SK-N-SH treated with all-trans-retinoic acid at 6 μM for 48 hours (cell line): Measurements from ENCODE around the gene KLRC4.
"Not testable (repeated sequence)": the region's sequence is repeated elsewhere in the genome, so short reads cannot be mapped to it uniquely, and the experiment has no call there.

Experiments used
- ATAC-seq: fragments of 200-7000 bp; cut with Tn5 transposase; 3 replicates; pipeline ENCODE4 v1.9.1; 2020; ENCODE audit warnings: mild to moderate bottlenecking, moderate library complexity
- ARNTL ChIP-seq: fragments of 450-650 bp; formaldehyde crosslinking; IDR thresholded peaks from 2 replicates; pipeline ENCODE4 v1.5.0; 2020; ENCODE audit warnings: low read depth, mild to moderate bottlenecking, moderate library complexity, borderline replicate concordance
- CREB5 ChIP-seq: fragments of 250-450 bp; sonication (Bioruptor Pico); IDR thresholded peaks from 2 replicates; pipeline ENCODE4 v1.5.1; 2020; ENCODE audit warnings: low read depth, mild to moderate bottlenecking, moderate library complexity
- CSDC2 ChIP-seq: fragments of 250-450 bp; sonication (Bioruptor Pico); IDR thresholded peaks from 2 replicates; pipeline ENCODE4 v1.5.0; 2020; ENCODE audit warnings: mild to moderate bottlenecking, moderate library complexity
- CSRNP3 ChIP-seq: fragments of 250-450 bp; sonication (Bioruptor Pico); IDR thresholded peaks from 2 replicates; pipeline ENCODE4 v1.5.1; 2021; ENCODE audit warnings: mild to moderate bottlenecking, moderate library complexity
- GLIS3 ChIP-seq: fragments of 250-450 bp; sonication (Bioruptor Pico); IDR thresholded peaks from 2 replicates; pipeline ENCODE4 v1.5.0; 2020; ENCODE audit warnings: mild to moderate bottlenecking, moderate library complexity
- ISL1 ChIP-seq: fragments of 250-450 bp; sonication (Bioruptor Pico); IDR thresholded peaks from 2 replicates; pipeline ENCODE4 v2.1.2; 2022; ENCODE audit warnings: mild to moderate bottlenecking, moderate library complexity
- OSR1 ChIP-seq: fragments of 250-450 bp; sonication (Bioruptor Pico); IDR thresholded peaks from 2 replicates; pipeline ENCODE4 v1.8.0; 2022; ENCODE audit warnings: moderate library complexity, mild to moderate bottlenecking, inconsistent platforms
- PATZ1 ChIP-seq: fragments of 250-450 bp; sonication (Bioruptor Pico); IDR thresholded peaks from 2 replicates; pipeline ENCODE4 v1.8.0; 2020; ENCODE audit warnings: mild to moderate bottlenecking, moderate library complexity, borderline replicate concordance
- POU6F1 ChIP-seq: fragments of 250-450 bp; sonication (Bioruptor Pico); IDR thresholded peaks from 2 replicates; pipeline ENCODE4 v1.8.0; 2021; ENCODE audit warnings: low read depth, mild to moderate bottlenecking, moderate library complexity, borderline replicate concordance
- PPARA ChIP-seq: fragments of 250-450 bp; sonication (Bioruptor Pico); IDR thresholded peaks from 2 replicates; pipeline ENCODE4 v1.5.0; 2020; ENCODE audit warnings: mild to moderate bottlenecking, borderline replicate concordance
- RARB ChIP-seq: fragments of 250-450 bp; sonication (Bioruptor Pico); IDR thresholded peaks from 2 replicates; pipeline ENCODE4 v1.8.0; 2021; ENCODE audit warnings: mild to moderate bottlenecking, moderate library complexity
- SNAI2 ChIP-seq: fragments of 250-450 bp; sonication (Bioruptor Pico); IDR thresholded peaks from 2 replicates; pipeline ENCODE4 v1.5.0; 2020; ENCODE audit warnings: mild to moderate bottlenecking, moderate library complexity
- TCF4 ChIP-seq: fragments of 250-450 bp; sonication (Bioruptor Pico); IDR thresholded peaks from 2 replicates; pipeline ENCODE4 v1.8.0; 2021; ENCODE audit warnings: mild to moderate bottlenecking, moderate library complexity, borderline replicate concordance
- TSHZ2 ChIP-seq: fragments of 250-450 bp; sonication (Bioruptor Pico); IDR thresholded peaks from 2 replicates; pipeline ENCODE4 v1.5.0; 2020; ENCODE audit warnings: mild to moderate bottlenecking, moderate library complexity
- ZFP30 ChIP-seq: fragments of 450-650 bp; formaldehyde crosslinking; IDR thresholded peaks from 2 replicates; pipeline ENCODE4 v1.5.0; 2022; ENCODE audit warnings: mild to moderate bottlenecking, moderate library complexity
- ZNF565 ChIP-seq: fragments of 450-650 bp; formaldehyde crosslinking; conservative IDR thresholded peaks from 2 replicates; pipeline ENCODE4 v1.5.0; 2020; ENCODE audit warnings: low read depth, mild to moderate bottlenecking, moderate library complexity
- ZNF70 ChIP-seq: fragments of 450-650 bp; formaldehyde crosslinking; IDR thresholded peaks from 2 replicates; pipeline ENCODE4 v1.5.0; 2020; ENCODE audit warnings: mild to moderate bottlenecking, moderate library complexity

The KLRC4 gene

GRCh38 chr12:10448236-10448635, 38.7 kb upstream of the KLRC4 start:
- TF ChIP-seq POU6F1 (CRISPR knock-in tag) (no peak), TCF4 (CRISPR knock-in tag) (no peak), SNAI2 (no peak), ZNF565 (CRISPR knock-in tag) (no peak), ARNTL (CRISPR knock-in tag) (no peak), TSHZ2 (no peak), GLIS3 (CRISPR knock-in tag) (no peak), CSDC2 (CRISPR knock-in tag) (no peak), OSR1 (CRISPR knock-in tag) (no peak), ISL1 (no peak), CREB5 (no peak), CSRNP3 (no peak), ZFP30 (no peak), PATZ1 (CRISPR knock-in tag) (no peak), PPARA (CRISPR knock-in tag) (no peak), ZNF70 (CRISPR knock-in tag) (no peak), RARB (CRISPR knock-in tag) (no peak)
- ATAC-seq = no peak

- ATAC-seq = not testable (repeated sequence)
Measured at GRCh38 chr12:10446052-10446451, 36.5 kb upstream of the KLRC4 start.

- ATAC-seq = not testable (repeated sequence)
Measured at GRCh38 chr12:10441144-10441543, 31.6 kb upstream of the KLRC4 start.

GRCh38 chr12:10439608-10440274, 30.2 kb upstream of the KLRC4 start:
- not testable (repeated sequence) for ATAC-seq

GRCh38 chr12:10437601-10438000, 28.0 kb upstream of the KLRC4 start:
- ATAC-seq = not testable (repeated sequence)

- not testable (repeated sequence) for ATAC-seq
Measured at GRCh38 chr12:10435816-10436215, 26.3 kb upstream of the KLRC4 start, which contains the start of gene KLRC2. Gene KLRC2, minus strand, starts transcription at chr12:10436010. Its CDS starts 24 bp downstream, at chr12:10435986.

- not testable (repeated sequence) for ATAC-seq
Measured at GRCh38 chr12:10430623-10431022, 21.1 kb upstream of the KLRC4 start.

GRCh38 chr12:10425938-10426337, 16.4 kb upstream of the KLRC4 start:
- ATAC-seq = not testable (repeated sequence)

GRCh38 chr12:10424260-10424899, 14.8 kb upstream of the KLRC4 start:
- ATAC-seq = peak; percentile 55; the same call in 1 of the 3 replicates

GRCh38 chr12:10422159-10422558, 12.6 kb upstream of the KLRC4 start:
- ATAC-seq = not testable (repeated sequence)
